Natural killer cell treated with Interleukin-12 subunit alpha and Interleukin-12 subunit beta and Interleukin-15 and Interleukin-18, amount 100 ng/mL, for 72 hours (primary cell): ENCODE data around the gene CAPN8. TPM values are rescaled to one million over a fixed set of nuclear protein-coding genes. Genes with fewer than 3 reads are reported as not detected.

ENCODE experiments used
- ATAC-seq, 2 donors: fragments of 150-1000 bp; cut with Tn5 transposase in 1 of 2; sonication (Bioruptor Pico), chemical (Tn5 transposase) in 1 of 2; 2 replicates each; pipeline ENCODE4 v1.10.0; 2021
- DNase-seq: peaks from one replicate; pipeline ENCODE4 v3.0.0; 2022; ENCODE audit warnings: low spot score
- H3K27ac Mint-ChIP-seq, 2 donors: 1 replicate in 1 of 2; 2 replicates in 1 of 2; pipeline ENCODE4 v1.8.0; 2022; ENCODE audit warnings: mixed read lengths in 2 of 2, mild to moderate bottlenecking in 1 of 2, moderate library complexity in 1 of 2
- H3K27me3 Mint-ChIP-seq, 2 donors: 1 replicate in 1 of 2; 2 replicates in 1 of 2; pipeline ENCODE4 v1.8.0; 2022; ENCODE audit warnings: mixed read lengths in 2 of 2
- H3K36me3 Mint-ChIP-seq: one replicate; pipeline ENCODE4 v1.8.0; 2022; ENCODE audit warnings: mixed read lengths
- H3K4me1 Mint-ChIP-seq, 2 donors: 1 replicate in 1 of 2; 2 replicates in 1 of 2; pipeline ENCODE4 v1.8.0; 2022; ENCODE audit warnings: low read depth in 2 of 2, mixed read lengths in 2 of 2, mild to moderate bottlenecking in 1 of 2
- H3K4me3 Mint-ChIP-seq: one replicate; pipeline ENCODE4 v1.8.0; 2022; ENCODE audit warnings: mixed read lengths
- H3K9me3 Mint-ChIP-seq: 2 replicates; pipeline ENCODE4 v1.8.0; 2022; ENCODE audit warnings: mixed read lengths
- total RNA-seq, 2 donors: library from RNA; stranded (reverse); gene quantifications; one replicate each; pipeline ENCODE4 v1.2.3, GENCODE V29; 2022

CAPN8 gene
- total RNA-seq, 2 donors from 2014 or later, result not detected

DNA sequence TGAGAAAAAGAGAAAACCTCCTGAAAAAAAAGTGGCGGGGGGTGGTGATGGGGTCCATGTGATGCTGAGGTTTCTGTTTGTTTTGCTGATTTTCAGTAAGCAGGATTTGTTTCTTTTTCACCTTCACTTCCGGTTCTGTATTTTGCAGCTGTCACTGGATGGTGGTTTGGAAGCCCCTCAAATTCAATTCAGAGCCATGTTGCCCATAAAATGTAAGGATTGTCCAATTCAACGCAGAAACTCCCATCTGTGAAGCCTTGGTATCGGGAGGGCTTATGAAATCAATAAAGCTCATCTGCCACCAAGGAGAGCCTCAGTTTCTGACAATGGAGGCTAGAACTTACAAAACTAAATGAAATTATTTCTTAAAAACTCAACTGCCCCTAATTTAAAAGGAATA lies 12.1 kb downstream of the CAPN8 start:
- Mint-ChIP-seq H3K27ac (no peak overlapping the region), H3K4me1 (no peaks in the 10 kb centered on the region), H3K9me3 (no peaks in the 10 kb centered on the region), H3K36me3 (no peaks in the 10 kb centered on the region), H3K27me3 (peaks cover 18 to 29% of the 10 kb centered on the region in 2 donors), H3K4me3 (no peak overlapping the region)
- ATAC-seq (no peak), DNase-seq (no peak)

DNA sequence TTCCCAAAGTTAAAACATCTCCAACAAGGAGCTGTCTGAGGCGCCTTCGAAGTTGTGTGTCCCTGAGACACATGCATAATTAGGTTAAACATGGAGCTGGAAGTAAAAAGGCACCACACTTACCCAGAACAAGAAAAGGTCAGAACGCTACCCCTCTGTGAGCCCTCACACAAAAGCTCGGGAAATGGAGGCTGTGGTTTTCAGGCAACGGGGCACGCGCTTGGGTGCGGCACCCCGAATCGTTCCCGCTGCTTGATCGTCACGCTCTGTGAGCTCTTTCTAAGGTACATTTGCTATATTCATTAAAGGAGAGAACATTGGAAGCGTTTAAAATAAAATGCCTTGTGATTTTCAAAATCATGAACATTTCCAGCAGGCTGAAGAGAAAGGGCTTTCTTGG lies 12.5 kb downstream of the CAPN8 start:
- ATAC-seq (no peak), DNase-seq (no peak)
- Mint-ChIP-seq H3K36me3 (no peaks in the 10 kb centered on the region), H3K27ac (no peak overlapping the region), H3K4me3 (no peak overlapping the region), H3K9me3 (no peaks in the 10 kb centered on the region), H3K4me1 (no peaks in the 10 kb centered on the region), H3K27me3 (peaks cover 19 to 30% of the 10 kb centered on the region in 2 donors)

DNA sequence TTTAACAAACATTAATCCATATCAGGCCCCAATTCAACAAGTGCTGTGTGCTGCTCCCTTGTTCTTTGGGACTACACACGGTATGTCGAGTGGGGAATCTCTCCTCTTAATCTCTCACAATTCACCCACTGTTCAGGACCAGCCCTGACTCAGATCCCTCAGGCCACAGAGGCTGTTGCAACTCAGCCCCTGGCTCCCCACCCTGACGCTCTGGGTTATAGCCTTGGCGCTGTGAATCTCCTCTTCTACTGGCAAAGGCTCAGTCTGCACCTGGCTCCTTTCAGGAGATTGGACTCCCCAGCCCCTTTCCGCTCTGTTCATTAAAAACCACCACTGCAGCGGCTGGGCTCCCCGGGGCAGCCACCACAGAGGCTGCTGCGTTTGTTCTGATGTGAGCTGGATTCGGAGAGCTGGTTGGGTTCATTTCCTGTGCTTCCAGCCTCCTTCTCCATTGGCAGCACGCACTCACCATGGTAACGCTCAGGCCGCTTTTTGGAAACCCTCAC lies 13.0 kb downstream of the CAPN8 start:
- Mint-ChIP-seq H3K4me1 (no peaks in the 10 kb centered on the region), H3K36me3 (no peaks in the 10 kb centered on the region), H3K27ac (no peak overlapping the region), H3K9me3 (no peaks in the 10 kb centered on the region), H3K4me3 (no peak overlapping the region), H3K27me3 (peaks cover 18 to 28% of the 10 kb centered on the region in 2 donors)
- ATAC-seq, result no peak
- DNase-seq, result no peak

DNA sequence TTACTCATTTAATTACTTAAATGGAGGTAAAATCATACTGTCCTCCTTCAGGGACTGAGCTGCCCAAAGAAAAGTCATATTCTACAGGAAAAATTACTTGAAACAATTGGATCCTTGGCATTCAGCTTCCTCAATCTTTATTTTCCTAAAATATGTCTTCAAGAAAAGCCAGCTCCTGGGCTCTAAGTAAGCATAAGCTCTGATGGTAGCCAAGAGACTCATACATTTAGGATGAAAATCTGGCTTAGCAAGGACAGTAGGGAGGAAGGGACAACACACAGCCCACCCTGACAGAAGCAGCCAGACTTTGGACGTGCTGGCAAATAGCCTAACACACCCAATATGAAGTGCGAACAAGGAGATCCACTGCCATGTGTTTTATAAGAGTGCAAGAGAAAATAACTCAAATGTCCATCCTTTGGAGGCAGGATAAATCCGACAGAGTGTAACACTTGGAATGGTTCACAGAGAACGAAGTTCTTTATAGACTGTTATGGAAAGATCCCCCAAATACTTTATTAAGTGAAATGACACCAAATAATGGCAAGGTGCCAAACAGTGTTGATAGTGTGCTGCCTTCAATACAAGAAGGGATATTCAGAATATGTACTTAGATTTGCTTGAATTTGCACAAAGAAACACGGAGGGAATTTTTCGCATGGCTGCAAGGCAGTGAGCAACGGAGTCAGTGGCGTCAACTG lies 14.1 kb downstream of the CAPN8 start:
- peaks cover 18 to 33% of the 10 kb centered on the region in 2 donors for H3K27me3 Mint-ChIP-seq
- H3K4me1 Mint-ChIP-seq, result peaks cover 0 to under 1% of the 10 kb centered on the region in 2 donors
- ATAC-seq, result no peak
- H3K36me3 Mint-ChIP-seq, result no peaks in the 10 kb centered on the region
- no peak for DNase-seq
- H3K9me3 Mint-ChIP-seq, result no peaks in the 10 kb centered on the region
- H3K4me3 Mint-ChIP-seq, result no peak overlapping the region
- H3K27ac Mint-ChIP-seq, result no peak overlapping the region

DNA sequence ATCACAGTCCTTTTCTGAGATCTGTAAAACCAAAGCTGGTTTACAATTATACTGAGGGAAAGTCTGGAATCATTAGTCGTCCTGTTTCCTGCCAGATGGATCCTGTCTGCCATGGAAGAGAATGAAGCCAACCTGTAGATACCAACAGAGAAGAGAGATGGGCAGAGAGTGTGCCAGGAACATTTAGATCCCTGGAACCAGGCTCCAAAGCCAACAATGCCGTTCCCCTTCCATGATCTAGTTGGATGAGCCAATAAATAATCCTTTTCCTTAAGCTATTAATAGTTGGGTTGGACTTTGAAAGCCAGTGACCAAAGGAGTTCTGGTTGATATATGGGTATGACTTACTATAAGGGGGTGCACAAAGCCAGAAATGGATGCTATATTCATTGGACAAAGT lies 15.0 kb downstream of the CAPN8 start:
- DNase-seq (no peak), ATAC-seq (no peak)
- H3K27me3 Mint-ChIP-seq, result peaks cover 15 to 29% of the 10 kb centered on the region in 2 donors
- no peak overlapping the region for H3K27ac Mint-ChIP-seq
- no peaks in the 10 kb centered on the region for H3K36me3 Mint-ChIP-seq
- H3K9me3 Mint-ChIP-seq, result no peaks in the 10 kb centered on the region
- no peak overlapping the region for H3K4me3 Mint-ChIP-seq
- H3K4me1 Mint-ChIP-seq, result peaks cover 0 to 4% of the 10 kb centered on the region in 2 donors

DNA sequence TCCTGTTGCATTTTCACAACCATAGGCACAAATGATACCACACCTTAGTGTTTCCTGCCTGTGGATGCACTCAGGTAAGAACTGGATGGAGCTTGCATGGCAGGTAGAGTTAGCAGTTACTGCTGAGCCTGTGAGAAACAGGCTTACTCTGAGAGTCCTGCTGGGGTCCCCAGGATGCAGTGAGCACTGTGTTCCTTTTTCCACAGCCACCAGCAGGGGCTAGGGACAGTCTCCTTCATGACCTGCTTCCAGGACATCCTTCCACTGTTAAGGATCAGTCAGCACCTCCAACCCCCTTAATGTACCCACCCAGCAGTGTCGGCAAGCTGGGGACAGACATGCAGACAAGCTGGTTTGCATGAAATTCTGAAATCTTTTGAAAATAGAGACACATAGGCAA lies 16.3 kb downstream of the CAPN8 start:
- Mint-ChIP-seq H3K27ac (no peak overlapping the region), H3K9me3 (no peaks in the 10 kb centered on the region), H3K4me1 (peaks cover 0 to 4% of the 10 kb centered on the region in 2 donors), H3K36me3 (no peaks in the 10 kb centered on the region), H3K27me3 (peaks cover 12 to 23% of the 10 kb centered on the region in 2 donors), H3K4me3 (no peak overlapping the region)
- DNase-seq (no peak), ATAC-seq (no peak)

DNA sequence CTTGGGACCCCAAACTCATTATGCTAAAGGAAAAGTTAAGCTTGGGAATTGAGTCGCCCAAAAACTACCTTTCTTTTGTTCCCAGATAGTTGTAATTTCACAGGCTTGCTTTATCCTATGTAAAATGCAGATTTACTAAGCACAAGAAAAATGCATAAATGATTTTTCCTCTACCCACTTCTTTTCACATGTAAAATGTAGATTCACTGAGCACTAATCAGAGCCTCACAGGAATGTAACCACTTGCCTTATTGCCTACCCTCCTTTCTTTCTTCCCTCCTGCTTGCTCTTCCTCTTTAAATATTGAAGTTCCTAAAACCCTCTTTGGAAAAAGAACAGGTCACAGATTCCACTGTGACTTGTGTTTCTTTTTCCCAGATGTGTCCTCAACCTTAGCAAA lies 18.3 kb downstream of the CAPN8 start:
- H3K36me3 Mint-ChIP-seq, result no peaks in the 10 kb centered on the region
- H3K9me3 Mint-ChIP-seq, result no peaks in the 10 kb centered on the region
- no peak overlapping the region for H3K27ac Mint-ChIP-seq
- no peak for DNase-seq
- ATAC-seq, result no peak
- H3K27me3 Mint-ChIP-seq, result peaks cover 12 to 33% of the 10 kb centered on the region in 2 donors
- peaks cover 0 to 4% of the 10 kb centered on the region in 2 donors for H3K4me1 Mint-ChIP-seq
- no peak overlapping the region for H3K4me3 Mint-ChIP-seq

DNA sequence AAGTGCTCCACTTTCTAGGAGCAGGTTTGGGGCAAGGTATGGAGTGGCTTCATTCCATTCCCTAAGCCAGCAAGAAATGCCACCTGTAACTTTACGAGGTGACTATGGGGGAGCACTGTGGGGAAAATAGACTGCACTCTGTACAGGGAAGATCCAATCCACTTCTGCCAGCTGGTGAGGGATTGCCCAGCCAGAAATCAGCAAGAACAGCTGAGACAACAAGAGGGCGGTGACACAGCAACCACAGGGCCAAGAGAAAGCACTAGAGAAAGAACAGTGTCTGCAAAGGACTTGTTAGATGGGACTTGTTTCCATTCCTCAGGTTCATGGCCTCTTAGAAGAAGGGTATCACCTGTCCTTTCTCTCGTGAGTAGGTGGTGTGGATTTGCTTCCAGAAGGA lies 19.6 kb downstream of the CAPN8 start:
- H3K27me3 Mint-ChIP-seq, result peaks cover 19 to 42% of the 10 kb centered on the region in 2 donors
- peaks cover 0 to 4% of the 10 kb centered on the region in 2 donors for H3K4me1 Mint-ChIP-seq
- DNase-seq, result no peak
- H3K36me3 Mint-ChIP-seq, result no peaks in the 10 kb centered on the region
- peak in 1 of 2 donors; percentile 21 for ATAC-seq
- H3K9me3 Mint-ChIP-seq, result no peaks in the 10 kb centered on the region
- no peak overlapping the region for H3K4me3 Mint-ChIP-seq
- no peak overlapping the region for H3K27ac Mint-ChIP-seq

DNA sequence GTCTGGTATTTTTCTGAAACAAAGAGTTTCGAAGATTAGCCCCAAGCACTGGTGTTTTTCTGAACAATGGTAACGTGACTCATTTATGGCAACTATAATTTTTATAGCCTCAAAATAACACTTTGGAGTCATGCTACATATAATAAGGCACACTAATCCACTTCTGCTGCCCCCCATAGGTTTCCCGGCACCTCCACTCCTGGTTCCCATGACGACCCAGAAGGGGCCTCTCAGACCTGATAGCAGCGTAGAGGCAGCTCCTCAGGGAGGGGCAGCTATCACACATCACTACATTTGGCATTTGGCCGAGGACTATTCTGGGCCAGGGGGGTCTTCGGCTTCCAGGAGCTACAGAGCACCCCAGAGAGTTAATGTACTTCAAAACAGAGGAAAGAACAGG lies 23.3 kb downstream of the CAPN8 start:
- Mint-ChIP-seq H3K27ac (no peak overlapping the region), H3K4me3 (no peak overlapping the region), H3K27me3 (peaks cover 20 to 34% of the 10 kb centered on the region in 2 donors), H3K4me1 (peaks cover 0 to 11% of the 10 kb centered on the region in 2 donors), H3K36me3 (peaks cover 8% of the 10 kb centered on the region), H3K9me3 (peaks cover 11% of the 10 kb centered on the region)
- DNase-seq, result no peak
- ATAC-seq, result no peak

DNA sequence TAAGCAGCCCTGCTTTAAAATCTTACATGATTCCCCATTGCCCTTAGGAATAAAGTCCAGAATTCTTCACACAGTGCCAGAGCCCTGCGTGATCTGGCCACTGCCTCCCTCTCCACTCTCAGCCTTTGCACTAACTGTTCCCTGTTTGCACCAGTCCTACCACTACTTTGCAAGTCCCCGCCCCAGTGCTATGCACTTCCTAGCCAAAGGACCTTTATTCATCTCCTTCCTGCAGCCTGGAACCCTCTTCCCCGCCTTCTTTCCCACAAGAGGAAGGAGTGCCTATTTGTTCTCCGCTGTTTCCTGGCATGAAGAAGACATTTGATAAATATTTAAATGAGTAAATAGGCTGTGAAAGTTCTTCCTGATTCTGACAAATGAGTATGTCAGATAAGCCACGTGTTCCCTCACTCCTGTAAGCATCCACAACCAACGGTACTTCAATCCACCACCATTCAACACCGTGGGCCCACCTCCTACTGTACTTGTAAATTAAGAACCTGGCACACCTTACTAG lies 23.9 kb downstream of the CAPN8 start:
- ATAC-seq (no peak), DNase-seq (no peak)
- H3K4me1 Mint-ChIP-seq, result peaks cover 0 to 11% of the 10 kb centered on the region in 2 donors
- no peak overlapping the region for H3K27ac Mint-ChIP-seq
- H3K9me3 Mint-ChIP-seq, result peaks cover 11% of the 10 kb centered on the region
- H3K36me3 Mint-ChIP-seq, result peaks cover 12% of the 10 kb centered on the region
- no peak overlapping the region for H3K4me3 Mint-ChIP-seq
- H3K27me3 Mint-ChIP-seq, result peaks cover 25 to 37% of the 10 kb centered on the region in 2 donors

DNA sequence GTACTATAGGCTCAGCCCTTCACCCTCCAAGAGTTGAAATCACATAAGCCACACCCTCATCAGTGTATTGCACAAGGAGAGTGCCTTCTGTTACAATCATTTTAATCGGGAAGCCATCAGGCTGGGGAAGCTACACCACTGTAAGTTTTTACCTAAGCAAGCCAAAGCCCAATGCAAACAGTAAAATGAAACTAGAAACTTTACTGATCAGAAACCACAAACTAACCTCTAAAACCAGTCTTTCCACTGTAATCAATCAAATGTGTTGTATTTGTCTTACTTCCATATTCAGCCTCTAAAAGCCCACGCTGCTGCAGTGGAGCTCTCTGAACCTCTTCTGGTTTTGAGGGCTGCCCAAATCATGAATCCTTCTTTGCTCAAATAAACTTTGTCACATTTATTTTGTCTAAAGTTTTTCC lies 26.2 kb downstream of the CAPN8 start:
- Mint-ChIP-seq H3K27me3 (peaks cover 26 to 37% of the 10 kb centered on the region in 2 donors), H3K36me3 (peaks cover 12% of the 10 kb centered on the region), H3K4me3 (no peak overlapping the region), H3K9me3 (peaks cover 11% of the 10 kb centered on the region), H3K27ac (no peak overlapping the region), H3K4me1 (peaks cover 0 to 8% of the 10 kb centered on the region in 2 donors)
- no peak for DNase-seq
- ATAC-seq, result peak in 1 of 2 donors; percentile 53

DNA sequence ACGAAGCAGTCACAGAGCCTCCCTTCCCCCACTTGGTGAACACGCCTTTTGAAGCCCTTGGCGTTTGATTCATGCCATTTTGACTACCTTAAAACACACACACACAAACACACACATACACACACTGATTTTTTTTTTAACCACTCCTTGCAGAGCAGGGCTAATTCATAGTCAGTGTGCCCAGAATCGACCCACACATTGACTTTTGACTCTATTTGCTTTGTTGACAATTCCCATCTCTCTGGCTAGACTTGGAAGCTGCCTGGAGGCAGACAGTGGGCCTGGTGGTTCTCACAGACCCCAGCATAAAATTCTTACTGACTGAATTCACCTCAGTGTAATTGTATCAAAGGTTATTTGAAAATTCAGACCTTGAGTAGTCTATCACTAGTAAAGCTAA lies 30.3 kb downstream of the CAPN8 start:
- no peak overlapping the region for H3K27ac Mint-ChIP-seq
- DNase-seq (no peak), ATAC-seq (no peak)
- H3K9me3 Mint-ChIP-seq, result peaks cover 9% of the 10 kb centered on the region
- H3K4me1 Mint-ChIP-seq, result peaks cover 0 to 5% of the 10 kb centered on the region in 2 donors
- H3K27me3 Mint-ChIP-seq, result peaks cover 20% of the 10 kb centered on the region in 2 donors
- H3K36me3 Mint-ChIP-seq, result peaks cover 8% of the 10 kb centered on the region
- no peak overlapping the region for H3K4me3 Mint-ChIP-seq

DNA sequence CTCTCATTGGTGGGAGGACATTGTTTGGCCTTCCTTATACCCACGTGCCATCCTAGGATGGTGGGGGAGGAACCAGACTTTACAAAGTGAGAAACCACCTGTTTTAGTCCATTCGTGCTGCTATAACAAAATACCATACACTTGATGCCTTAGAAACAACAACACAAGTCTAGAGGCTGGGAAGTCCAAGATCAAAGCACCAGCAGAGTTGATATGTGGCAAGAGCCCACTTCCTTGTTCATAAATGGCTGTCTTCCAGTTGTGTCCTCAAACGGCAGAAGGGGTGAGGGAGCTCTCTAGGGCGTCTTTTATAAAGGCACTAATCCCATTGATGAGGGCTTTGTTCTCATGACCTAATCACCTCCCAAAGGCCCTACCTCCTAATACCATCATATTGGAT lies 31.1 kb downstream of the CAPN8 start:
- Mint-ChIP-seq H3K27me3 (peaks cover 20% of the 10 kb centered on the region in 2 donors), H3K4me1 (no peaks in the 10 kb centered on the region), H3K4me3 (no peak overlapping the region), H3K9me3 (peaks cover 5% of the 10 kb centered on the region), H3K36me3 (peaks cover 4% of the 10 kb centered on the region), H3K27ac (no peak overlapping the region)
- DNase-seq (no peak), ATAC-seq (no peak)

DNA sequence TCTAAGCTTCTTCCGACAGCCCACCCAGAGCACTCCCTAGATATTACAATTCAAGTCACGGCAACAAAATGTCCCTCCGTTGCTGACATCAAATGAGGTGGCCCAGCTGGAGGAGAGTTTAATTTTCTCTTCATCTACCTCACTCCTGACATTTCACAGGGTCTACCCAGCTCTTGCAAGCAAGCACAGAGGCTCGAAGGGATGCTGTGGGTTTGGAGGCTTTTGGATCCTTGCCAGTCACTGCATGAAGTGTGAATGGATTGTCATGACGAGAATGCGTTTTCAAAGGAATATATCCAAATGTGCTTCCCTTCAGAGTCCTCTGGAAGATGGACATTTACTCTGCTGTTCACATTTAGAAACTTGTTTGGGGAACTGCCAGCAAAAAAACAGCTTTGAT lies 33.5 kb downstream of the CAPN8 start:
- ATAC-seq, result no peak
- peaks cover 5% of the 10 kb centered on the region for H3K9me3 Mint-ChIP-seq
- peaks cover 11 to 12% of the 10 kb centered on the region in 2 donors for H3K27me3 Mint-ChIP-seq
- no peak overlapping the region for H3K4me3 Mint-ChIP-seq
- peaks cover 2% of the 10 kb centered on the region for H3K36me3 Mint-ChIP-seq
- no peak overlapping the region for H3K27ac Mint-ChIP-seq
- DNase-seq, result no peak
- H3K4me1 Mint-ChIP-seq, result no peaks in the 10 kb centered on the region
